Stimulated activated CD4-positive, alpha-beta T cell treated with anti-CD3 and anti-CD28 coated beads, Interleukin-12 subunit alpha, Interleukin-12 subunit beta, amount 100 ng/mL, for 4 hours (primary cell): ENCODE results near the gene SLC22A15.
A peak's percentile ranks its signal among the peaks of the same experiment; 100 is the strongest.
"Not testable (repeated sequence)": the region's sequence is repeated elsewhere in the genome, so short reads cannot be mapped to it uniquely, and the experiment has no call there.

Source experiments
- DNase-seq: peaks from one replicate; pipeline ENCODE4 v3.0.0-alpha.2; 2020

Gene SLC22A15

GRCh38 chr1:115976062-115976920 is at the start of gene SLC22A15:
SLC22A15 (plus strand) TSS chr1:115976513; CDS start chr1:115976628, 115 bp downstream.
- peak; percentile 17 for DNase-seq

GRCh38 chr1:115927971-115928370 is 48.3 kb upstream of the SLC22A15 start:
- DNase-seq: no peak

GRCh38 chr1:115929881-115930280 is 46.4 kb upstream of the SLC22A15 start:
- DNase-seq: no peak

GRCh38 chr1:115933625-115934024 is 42.7 kb upstream of the SLC22A15 start:
- DNase-seq: no peak

DNA sequence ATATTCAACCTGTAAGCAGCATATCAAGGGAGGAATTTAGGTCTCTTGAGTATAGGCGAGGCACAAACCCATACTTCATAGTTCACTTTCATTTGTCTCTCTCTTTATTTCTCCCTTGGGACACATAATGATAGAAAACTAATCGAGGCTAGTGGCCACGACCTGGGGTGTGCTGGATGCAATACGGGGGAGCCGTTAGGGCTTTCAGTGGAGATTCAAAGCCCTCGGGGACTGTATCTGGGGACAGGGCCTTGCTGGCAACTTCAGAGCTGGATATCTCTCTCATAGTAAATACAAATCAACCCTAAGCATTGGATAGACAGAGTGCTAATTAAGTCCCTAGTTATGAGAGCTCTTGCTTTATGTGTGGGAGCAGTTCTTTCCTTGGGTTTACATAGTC is 36.9 kb upstream of the SLC22A15 start:
- no peak for DNase-seq

GRCh38 chr1:115946116-115946515 is 30.2 kb upstream of the SLC22A15 start:
- no peak for DNase-seq

DNA sequence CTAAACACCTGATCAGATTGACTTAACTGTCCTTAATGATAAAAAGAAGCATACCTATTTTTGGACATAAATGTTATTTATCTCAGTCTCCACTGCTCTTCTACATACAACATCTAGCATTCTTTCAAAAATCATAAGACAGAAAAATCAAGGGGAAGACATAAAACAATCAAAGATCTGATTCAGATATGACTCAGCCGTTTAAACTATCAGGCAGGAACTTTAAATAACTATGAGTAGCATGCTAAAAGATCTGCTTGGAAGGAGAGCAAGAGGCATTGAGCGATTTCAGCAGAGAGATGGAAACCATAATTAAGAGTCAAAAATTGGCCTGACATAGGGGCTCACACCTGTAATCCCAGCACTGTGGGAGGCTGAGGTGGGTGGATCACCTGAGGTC is 27.2 kb upstream of the SLC22A15 start:
- DNase-seq: no peak

DNA sequence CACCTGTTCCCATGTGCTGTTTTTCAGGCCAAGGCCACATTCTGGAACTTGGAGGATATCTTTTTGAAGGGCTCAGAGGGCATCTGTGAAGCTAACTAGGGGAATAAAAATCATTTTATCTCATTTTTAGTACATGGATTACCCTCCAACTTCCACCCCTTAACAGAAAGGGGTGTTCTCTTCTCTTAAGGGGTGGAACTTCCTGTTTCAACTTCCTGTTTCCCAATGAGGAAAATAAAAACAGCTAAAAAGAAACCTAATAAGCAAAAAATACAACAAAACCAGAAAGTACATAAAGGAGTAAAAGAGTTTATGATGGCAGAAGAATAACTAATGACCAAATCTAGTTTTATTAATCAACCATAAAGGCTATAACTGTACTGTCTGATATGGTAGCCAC is 24.8 kb upstream of the SLC22A15 start:
- no peak for DNase-seq

GRCh38 chr1:115952547-115952946 is 23.8 kb upstream of the SLC22A15 start:
- no peak for DNase-seq

- no peak for DNase-seq
Observed at GRCh38 chr1:115953180-115953579, 23.1 kb upstream of the SLC22A15 start.

DNA sequence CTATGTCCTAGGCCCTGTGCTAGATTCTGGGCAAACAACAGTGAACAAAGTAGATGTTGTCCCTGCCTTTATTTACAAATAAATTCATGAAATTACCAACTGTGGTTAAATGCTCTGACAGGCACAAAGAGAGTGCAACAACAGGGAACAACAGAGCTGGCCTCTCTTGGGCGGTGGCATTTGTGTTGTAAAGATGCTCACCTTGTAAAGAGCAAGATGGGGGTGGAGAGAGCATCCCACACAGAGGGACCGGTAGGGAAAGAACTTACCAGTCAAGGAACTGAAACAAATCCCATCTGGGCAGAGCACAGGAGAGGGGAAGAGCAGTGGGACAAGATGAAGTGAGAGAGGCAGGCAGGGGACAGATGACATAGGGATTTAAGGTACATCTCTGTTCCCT is 21.6 kb upstream of the SLC22A15 start:
- no peak for DNase-seq

GRCh38 chr1:115955228-115955627 is 21.1 kb upstream of the SLC22A15 start:
- DNase-seq: no peak

DNA sequence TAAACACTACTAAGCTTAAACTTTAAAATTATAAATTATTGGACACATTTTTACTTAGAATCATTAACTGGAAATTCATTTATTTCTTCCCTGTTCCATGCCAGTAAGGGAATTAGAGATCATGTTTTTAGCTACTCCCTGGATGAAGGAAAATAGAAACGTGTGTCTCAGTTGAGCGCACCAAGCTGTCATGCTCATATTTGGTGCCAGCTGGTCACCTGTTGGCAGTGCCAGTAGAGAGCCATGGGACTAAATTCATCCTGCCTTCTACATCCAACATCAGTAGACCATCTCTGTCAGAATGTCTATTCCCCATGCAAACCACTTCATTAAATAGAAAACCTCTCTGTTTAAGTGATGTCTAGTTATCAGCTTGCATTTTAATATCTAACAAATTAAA is 17.4 kb upstream of the SLC22A15 start:
- no peak for DNase-seq

- DNase-seq: no peak
Observed at GRCh38 chr1:115969509-115969908, 6.8 kb upstream of the SLC22A15 start.

DNA sequence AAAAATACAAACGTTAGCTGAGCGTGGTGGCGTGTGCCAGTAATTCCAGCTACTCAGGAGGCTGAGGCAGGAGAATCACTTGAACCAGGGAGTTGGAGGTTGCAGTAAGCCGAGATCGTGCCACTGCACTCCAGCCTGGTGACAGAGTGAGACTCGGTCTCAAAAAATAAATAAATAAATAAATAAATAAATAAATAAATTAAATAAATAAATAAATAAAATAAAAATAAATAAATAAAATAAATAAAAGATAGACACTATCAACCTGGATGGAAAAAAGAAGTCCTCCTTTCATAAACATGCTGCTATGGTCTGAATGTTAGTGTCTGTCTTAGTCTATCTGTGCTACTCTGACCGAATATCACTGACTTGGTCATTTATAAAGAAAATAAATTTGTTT is 4.5 kb upstream of the SLC22A15 start:
- DNase-seq: not testable (repeated sequence)

- DNase-seq: no peak
Observed at GRCh38 chr1:115973154-115973553, 3.2 kb upstream of the SLC22A15 start.

DNA sequence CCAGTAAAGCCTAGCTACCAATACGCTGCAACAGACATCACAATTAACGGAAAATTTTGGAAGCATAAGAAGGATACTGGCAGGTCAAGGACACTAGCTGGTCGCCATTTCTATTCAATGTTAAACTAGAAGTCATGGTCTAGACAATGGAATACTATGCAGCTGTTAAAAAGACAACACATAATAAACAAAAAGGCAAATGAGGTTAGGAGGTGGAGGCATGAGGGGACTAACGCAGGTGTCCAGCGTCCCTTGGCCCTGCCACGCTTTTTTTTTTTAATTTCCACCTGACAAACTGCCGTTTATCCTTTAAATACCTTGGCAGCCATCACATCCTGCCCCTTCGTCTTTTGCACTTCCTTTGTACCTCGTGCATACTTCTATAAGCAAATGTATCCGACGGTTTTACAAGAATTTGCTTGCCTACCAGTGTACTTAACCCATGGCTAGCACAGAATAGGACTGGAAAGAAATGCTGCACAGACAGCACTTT is 698 bp upstream of the SLC22A15 start:
- no peak for DNase-seq

DNA sequence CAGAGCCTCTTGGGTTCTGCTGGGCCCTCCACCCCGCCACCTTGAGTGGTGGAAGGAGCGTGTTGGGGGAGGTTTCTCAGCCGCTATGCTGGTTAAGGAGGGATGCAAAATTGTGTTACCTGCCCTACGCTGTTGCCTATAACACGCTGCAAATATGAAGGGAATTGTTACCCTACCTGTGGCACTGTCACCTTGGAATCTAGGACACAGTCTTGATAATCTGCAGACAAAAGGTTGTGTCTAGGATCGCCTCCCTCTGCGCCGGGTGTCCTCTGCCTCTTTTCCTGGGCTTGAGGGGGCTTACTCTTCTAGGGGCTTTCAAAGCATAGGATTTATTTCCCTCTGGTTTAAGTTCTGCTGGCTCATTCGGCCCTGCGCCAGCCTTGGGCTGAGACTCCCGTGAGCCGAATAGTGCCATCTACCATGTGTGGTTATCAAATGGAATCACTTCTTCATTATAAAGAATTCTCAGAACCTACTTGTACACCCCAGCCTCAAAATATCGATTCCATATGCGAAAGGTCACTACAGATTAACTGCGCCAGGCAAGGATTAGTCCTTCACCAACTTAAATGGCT is 697 bp downstream of the SLC22A15 start:
- no peak for DNase-seq

- DNase-seq: no peak
Observed at GRCh38 chr1:115977499-115978258, 1.4 kb downstream of the SLC22A15 start.

- DNase-seq: no peak
Observed at GRCh38 chr1:115978292-115978941, 2.1 kb downstream of the SLC22A15 start.

DNA sequence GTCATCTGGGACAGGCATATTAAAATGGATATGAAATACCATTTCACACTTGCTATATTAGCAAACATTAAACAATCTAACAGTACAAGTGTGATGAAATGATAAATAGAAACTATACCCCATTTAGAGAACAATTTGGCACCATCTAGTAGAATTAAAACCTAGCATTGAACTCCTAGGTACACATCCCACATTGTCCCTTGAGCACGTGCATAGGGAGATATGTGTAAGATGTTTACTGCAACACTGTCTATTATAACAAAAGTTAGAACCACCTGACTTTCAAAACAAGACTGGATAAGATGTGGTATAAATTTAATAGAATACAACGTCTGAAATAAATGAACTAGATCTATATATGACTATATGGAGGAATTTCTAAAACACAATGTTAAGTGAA is 3.8 kb downstream of the SLC22A15 start:
- DNase-seq: no peak

GRCh38 chr1:115980998-115981993 is 5.0 kb downstream of the SLC22A15 start:
- DNase-seq: no peak
